Measurements from ENCODE around the gene MAGEA3. TPM values are rescaled to one million over a fixed set of nuclear protein-coding genes. Genes with fewer than 3 reads are reported as not detected.

The MAGEA3 gene
- 2.8 to 4.1 TPM (median 3.2 TPM) in 5 replicates for total RNA-seq (2022; extraction: Qiagen RNA extraction)

DNA sequence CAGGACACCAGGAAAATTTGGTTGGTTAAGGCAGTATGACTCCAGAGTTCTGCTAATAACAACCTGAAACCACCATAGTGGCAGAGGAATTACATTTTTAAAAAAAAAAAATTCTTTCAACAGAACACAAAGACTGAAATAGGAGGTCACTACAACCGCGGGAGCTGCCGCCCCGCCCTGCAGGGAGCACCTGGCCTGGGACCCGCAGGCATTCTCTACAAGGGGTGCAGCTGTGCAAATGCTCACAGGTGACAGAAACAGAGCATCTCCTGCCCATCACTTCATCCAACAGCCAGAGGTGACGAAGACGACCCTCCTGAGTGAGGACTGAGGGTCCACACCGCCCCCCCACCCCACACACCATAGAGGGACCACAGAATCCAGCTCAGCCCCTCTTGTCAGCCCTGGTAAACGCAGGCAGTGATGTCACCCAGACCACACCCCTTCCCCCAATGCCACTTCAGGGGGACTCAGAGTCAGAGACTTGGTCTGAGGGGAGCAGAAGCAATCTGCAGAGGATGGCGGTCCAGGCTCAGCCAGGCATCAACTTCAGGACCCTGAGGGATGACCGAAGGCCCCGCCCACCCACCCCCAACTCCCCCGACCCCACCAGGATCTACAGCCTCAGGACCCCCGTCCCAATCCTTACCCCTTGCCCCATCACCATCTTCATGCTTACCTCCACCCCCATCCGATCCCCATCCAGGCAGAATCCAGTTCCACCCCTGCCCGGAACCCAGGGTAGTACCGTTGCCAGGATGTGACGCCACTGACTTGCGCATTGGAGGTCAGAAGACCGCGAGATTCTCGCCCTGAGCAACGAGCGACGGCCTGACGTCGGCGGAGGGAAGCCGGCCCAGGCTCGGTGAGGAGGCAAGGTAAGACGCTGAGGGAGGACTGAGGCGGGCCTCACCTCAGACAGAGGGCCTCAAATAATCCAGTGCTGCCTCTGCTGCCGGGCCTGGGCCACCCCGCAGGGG, at the start of gene MAGEA3:
Gene MAGEA3, plus strand, starts transcription at position 843 of the 980 bp plus-strand sequence. CDS start 2,039 bp downstream, outside the sequence.

DNA sequence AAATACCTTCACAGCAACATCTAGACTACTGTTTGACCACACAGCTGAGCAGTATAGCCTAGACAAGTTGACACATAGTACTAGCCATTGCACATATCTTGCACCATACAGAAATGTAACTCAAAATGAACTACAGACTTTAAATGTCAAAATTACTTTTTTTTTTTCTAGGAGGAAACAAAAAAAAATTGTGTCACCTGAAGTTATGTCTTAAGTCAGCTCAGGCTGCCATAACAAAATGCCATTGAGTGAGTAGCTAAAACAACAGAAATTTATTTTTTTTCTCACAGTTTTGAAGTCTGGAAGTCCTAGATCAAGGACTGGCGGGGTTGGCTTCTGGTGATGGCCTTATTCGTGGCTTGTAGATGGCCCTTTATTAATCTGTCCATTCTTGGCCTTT, 10.6 kb downstream of the MAGEA3 start, which contains the start of gene CSAG2:
Gene CSAG2, minus strand, starts transcription at position 101 of the 400 bp plus-strand sequence. CDS start 161 bp downstream, outside the sequence.

GRCh38 chrX:152713815-152714787, 15.5 kb downstream of the MAGEA3 start, which contains the start of gene MAGEA2B:
TSS of gene MAGEA2B (plus strand) at chrX:152714628. CDS start at chrX:152717107, 2,479 bp downstream.

GRCh38 chrX:152733261-152733975, 34.8 kb downstream of the MAGEA3 start, which contains the start of the genes CSAG1 and MAGEA12:
TSS of gene CSAG1 (minus strand) at chrX:152733721. CDS start at chrX:152732460, 1,261 bp downstream.
TSS of gene MAGEA12 (plus strand) at chrX:152733757. CDS start at chrX:152736162, 2,405 bp downstream.

Other genes with a start within 250 kb of the MAGEA3 start
- 0.30 to 0.52 TPM (median 0.45 TPM) in 5 replicates for gene GABRA3, start 247.5 kb upstream of the MAGEA3 start, total RNA-seq (2022; extraction: Qiagen RNA extraction)
- 0.16 to 0.22 TPM (median 0.18 TPM) in 5 replicates for gene GABRQ, start 60.9 kb upstream of the MAGEA3 start, total RNA-seq (2022; extraction: Qiagen RNA extraction)
- not detected in 5 replicates for gene CSAG2, start 10.5 kb downstream of the MAGEA3 start, total RNA-seq (2022; extraction: Qiagen RNA extraction)
- 0.19 TPM in 1 of 5 replicates, not detected in the others for gene MAGEA2B, start 15.8 kb downstream of the MAGEA3 start, total RNA-seq (2022; extraction: Qiagen RNA extraction)
- gene CSAG1, start 34.9 kb downstream of the MAGEA3 start, total RNA-seq (2022; extraction: Qiagen RNA extraction): 0.26 to 0.92 TPM (median 0.43 TPM) in 4 of 5 replicates, not detected in the other
- gene MAGEA12, start 35.0 kb downstream of the MAGEA3 start, total RNA-seq (2022; extraction: Qiagen RNA extraction): 0.11 to 0.26 TPM (median 0.15 TPM) in 5 replicates
- gene MAGEA2, start 55.0 kb downstream of the MAGEA3 start, total RNA-seq (2022; extraction: Qiagen RNA extraction): 0.12 to 0.27 TPM in 2 of 5 replicates, not detected in the others
- gene CSAG3, start 60.4 kb downstream of the MAGEA3 start, total RNA-seq (2022; extraction: Qiagen RNA extraction): not detected in 5 replicates
- gene MAGEA6, start 70.9 kb downstream of the MAGEA3 start, total RNA-seq (2022; extraction: Qiagen RNA extraction): 11.3 to 13.3 TPM (median 12.0 TPM) in 5 replicates
- gene CETN2, start 132.0 kb downstream of the MAGEA3 start, total RNA-seq (2022; extraction: Qiagen RNA extraction): 68.6 to 94.0 TPM (median 73.6 TPM) in 5 replicates
- gene NSDHL, start 132.3 kb downstream of the MAGEA3 start, total RNA-seq (2022; extraction: Qiagen RNA extraction): 40.7 to 44.6 TPM (median 42.8 TPM) in 5 replicates
- gene ZNF185, start 199.3 kb downstream of the MAGEA3 start, total RNA-seq (2022; extraction: Qiagen RNA extraction): 6.9 to 8.3 TPM (median 7.4 TPM) in 5 replicates